ENCODE measurements around the gene NMD3.

NMD3 gene

GRCh38 chr3:161208931-161209330 lies 12.2 kb upstream of the NMD3 start:
- WGBS (ENCODE audit: insufficient coverage, insufficient read length) = no CpG with 5 or more reads among the region's 4 CpGs
- no peak for DNase-seq (ENCODE audit: low read depth, low spot score)
- Histone ChIP-seq H3K9me3 (ENCODE audit: control insufficient read depth, insufficient read depth, low read length) (no peaks in the 10 kb centered on the region), H3K27ac (ENCODE audit: low read length) (no peak overlapping the region), H3K36me3 (ENCODE audit: control insufficient read depth, insufficient read depth, low read length) (no peaks in the 10 kb centered on the region), H3K27me3 (ENCODE audit: control insufficient read depth, insufficient read depth, low read length) (no peaks in the 10 kb centered on the region), H3K4me3 (ENCODE audit: low read length) (no peak overlapping the region), H3K4me1 (ENCODE audit: control insufficient read depth, insufficient read depth, low read length) (0 out of 2 replicates have a peak, but pooled peaks cover 1% of the 10 kb centered on the region)

GRCh38 chr3:161212171-161212771 lies 8.8 kb upstream of the NMD3 start:
- Histone ChIP-seq H3K36me3 (ENCODE audit: control insufficient read depth, insufficient read depth, low read length) (no peaks in the 10 kb centered on the region), H3K4me3 (ENCODE audit: low read length) (no peak overlapping the region), H3K27me3 (ENCODE audit: control insufficient read depth, insufficient read depth, low read length) (no peaks in the 10 kb centered on the region), H3K9me3 (ENCODE audit: control insufficient read depth, insufficient read depth, low read length) (no peaks in the 10 kb centered on the region), H3K4me1 (ENCODE audit: control insufficient read depth, insufficient read depth, low read length) (0 out of 2 replicates have a peak, but pooled peaks cover 1% of the 10 kb centered on the region), H3K27ac (ENCODE audit: low read length) (no peak overlapping the region)
- no peak for DNase-seq (ENCODE audit: low read depth, low spot score)
- no CpG with 5 or more reads among the region's 3 CpGs for WGBS (ENCODE audit: insufficient coverage, insufficient read length)

GRCh38 chr3:161212906-161213305 lies 8.2 kb upstream of the NMD3 start:
- Histone ChIP-seq H3K4me3 (ENCODE audit: low read length) (no peak overlapping the region), H3K27ac (ENCODE audit: low read length) (no peak overlapping the region), H3K4me1 (ENCODE audit: control insufficient read depth, insufficient read depth, low read length) (0 out of 2 replicates have a peak, but pooled peaks cover 1% of the 10 kb centered on the region), H3K9me3 (ENCODE audit: control insufficient read depth, insufficient read depth, low read length) (no peaks in the 10 kb centered on the region), H3K27me3 (ENCODE audit: control insufficient read depth, insufficient read depth, low read length) (no peaks in the 10 kb centered on the region), H3K36me3 (ENCODE audit: control insufficient read depth, insufficient read depth, low read length) (no peaks in the 10 kb centered on the region)
- no peak for DNase-seq (ENCODE audit: low read depth, low spot score)

GRCh38 chr3:161213644-161214043 lies 7.5 kb upstream of the NMD3 start:
- no CpG with 5 or more reads among the region's 4 CpGs for WGBS (ENCODE audit: insufficient coverage, insufficient read length)
- H3K27ac ChIP-seq (ENCODE audit: low read length) = no peak overlapping the region
- no peaks in the 10 kb centered on the region for H3K36me3 ChIP-seq (ENCODE audit: control insufficient read depth, insufficient read depth, low read length)

GRCh38 chr3:161215185-161215584 lies 5.9 kb upstream of the NMD3 start:
- Histone ChIP-seq H3K4me1 (ENCODE audit: control insufficient read depth, insufficient read depth, low read length) (0 out of 2 replicates have a peak, but pooled peaks cover 1% of the 10 kb centered on the region), H3K4me3 (ENCODE audit: low read length) (no peak overlapping the region), H3K9me3 (ENCODE audit: control insufficient read depth, insufficient read depth, low read length) (no peaks in the 10 kb centered on the region), H3K27me3 (ENCODE audit: control insufficient read depth, insufficient read depth, low read length) (no peaks in the 10 kb centered on the region), H3K36me3 (ENCODE audit: control insufficient read depth, insufficient read depth, low read length) (no peaks in the 10 kb centered on the region), H3K27ac (ENCODE audit: low read length) (no peak overlapping the region)
- no peak for DNase-seq (ENCODE audit: low read depth, low spot score)
- WGBS (ENCODE audit: insufficient coverage, insufficient read length) = no CpG with 5 or more reads among the region's 4 CpGs

More at GRCh38 chr3:161213644-161214043, 7.5 kb upstream of the NMD3 start:
- H3K4me1 ChIP-seq (ENCODE audit: control insufficient read depth, insufficient read depth, low read length) = 0 out of 2 replicates have a peak, but pooled peaks cover 1% of the 10 kb centered on the region
- no peak overlapping the region for H3K4me3 ChIP-seq (ENCODE audit: low read length)
- no peaks in the 10 kb centered on the region for H3K9me3 ChIP-seq (ENCODE audit: control insufficient read depth, insufficient read depth, low read length)
- DNase-seq (ENCODE audit: low read depth, low spot score) = no peak
- no peaks in the 10 kb centered on the region for H3K27me3 ChIP-seq (ENCODE audit: control insufficient read depth, insufficient read depth, low read length)

- Histone ChIP-seq H3K9me3 (ENCODE audit: control insufficient read depth, insufficient read depth, low read length) (no peaks in the 10 kb centered on the region), H3K4me3 (ENCODE audit: low read length) (no peak overlapping the region), H3K4me1 (ENCODE audit: control insufficient read depth, insufficient read depth, low read length) (0 out of 2 replicates have a peak, but pooled peaks cover 1% of the 10 kb centered on the region), H3K36me3 (ENCODE audit: control insufficient read depth, insufficient read depth, low read length) (no peaks in the 10 kb centered on the region), H3K27ac (ENCODE audit: low read length) (no peak overlapping the region), H3K27me3 (ENCODE audit: control insufficient read depth, insufficient read depth, low read length) (no peaks in the 10 kb centered on the region)
- DNase-seq (ENCODE audit: low read depth, low spot score) = no peak
- WGBS (ENCODE audit: insufficient coverage, insufficient read length) = no CpG with 5 or more reads among the region's 5 CpGs
Observed at GRCh38 chr3:161217496-161217895, 3.6 kb upstream of the NMD3 start.

- H3K4me1 ChIP-seq (ENCODE audit: control insufficient read depth, insufficient read depth, low read length) = no peaks in the 10 kb centered on the region
- H3K36me3 ChIP-seq (ENCODE audit: control insufficient read depth, insufficient read depth, low read length) = no peaks in the 10 kb centered on the region
- no peak overlapping the region for H3K4me3 ChIP-seq (ENCODE audit: low read length)
- no peak overlapping the region for H3K27ac ChIP-seq (ENCODE audit: low read length)
- DNase-seq (ENCODE audit: low read depth, low spot score) = no peak
- no CpG with 5 or more reads among the region's 4 CpGs for WGBS (ENCODE audit: insufficient coverage, insufficient read length)
- no peaks in the 10 kb centered on the region for H3K9me3 ChIP-seq (ENCODE audit: control insufficient read depth, insufficient read depth, low read length)
- no peaks in the 10 kb centered on the region for H3K27me3 ChIP-seq (ENCODE audit: control insufficient read depth, insufficient read depth, low read length)
Observed at GRCh38 chr3:161219495-161219894, 1.6 kb upstream of the NMD3 start.

GRCh38 chr3:161221806-161222600 lies 892 bp downstream of the NMD3 start:
- WGBS (ENCODE audit: insufficient coverage, insufficient read length) = no CpG with 5 or more reads among the region's 19 CpGs
- Histone ChIP-seq H3K27me3 (ENCODE audit: control insufficient read depth, insufficient read depth, low read length) (no peaks in the 10 kb centered on the region), H3K4me3 (ENCODE audit: low read length) (peak overlapping the region; percentile 98; the same call in 1 of the 2 replicates), H3K9me3 (ENCODE audit: control insufficient read depth, insufficient read depth, low read length) (no peaks in the 10 kb centered on the region), H3K27ac (ENCODE audit: low read length) (no peak overlapping the region), H3K4me1 (ENCODE audit: control insufficient read depth, insufficient read depth, low read length) (no peaks in the 10 kb centered on the region), H3K36me3 (ENCODE audit: control insufficient read depth, insufficient read depth, low read length) (no peaks in the 10 kb centered on the region)
- DNase-seq (ENCODE audit: low read depth, low spot score) = no peak

- no CpG with 5 or more reads among the region's 2 CpGs for WGBS (ENCODE audit: insufficient coverage, insufficient read length)
Observed at GRCh38 chr3:161222662-161223061, 1.6 kb downstream of the NMD3 start.

GRCh38 chr3:161224786-161225185 lies 3.7 kb downstream of the NMD3 start:
- Histone ChIP-seq H3K27ac (ENCODE audit: low read length) (no peak overlapping the region), H3K9me3 (ENCODE audit: control insufficient read depth, insufficient read depth, low read length) (no peaks in the 10 kb centered on the region), H3K4me3 (ENCODE audit: low read length) (no peak overlapping the region), H3K27me3 (ENCODE audit: control insufficient read depth, insufficient read depth, low read length) (no peaks in the 10 kb centered on the region), H3K4me1 (ENCODE audit: control insufficient read depth, insufficient read depth, low read length) (no peaks in the 10 kb centered on the region), H3K36me3 (ENCODE audit: control insufficient read depth, insufficient read depth, low read length) (no peaks in the 10 kb centered on the region; the same call in 1 of the 2 replicates)
- no peak for DNase-seq (ENCODE audit: low read depth, low spot score)
- no CpG with 5 or more reads among the region's 8 CpGs for WGBS (ENCODE audit: insufficient coverage, insufficient read length)

More at GRCh38 chr3:161222662-161223061, 1.6 kb downstream of the NMD3 start:
- H3K4me3 ChIP-seq (ENCODE audit: low read length) = no peak overlapping the region; the same call in 1 of the 2 replicates
- H3K27ac ChIP-seq (ENCODE audit: low read length) = no peak overlapping the region
- no peaks in the 10 kb centered on the region; the same call in 1 of the 2 replicates for H3K36me3 ChIP-seq (ENCODE audit: control insufficient read depth, insufficient read depth, low read length)
- DNase-seq (ENCODE audit: low read depth, low spot score) = no peak
- H3K4me1 ChIP-seq (ENCODE audit: control insufficient read depth, insufficient read depth, low read length) = no peaks in the 10 kb centered on the region
- no peaks in the 10 kb centered on the region for H3K27me3 ChIP-seq (ENCODE audit: control insufficient read depth, insufficient read depth, low read length)
- no peaks in the 10 kb centered on the region for H3K9me3 ChIP-seq (ENCODE audit: control insufficient read depth, insufficient read depth, low read length)
